HEK293T (cell line): ENCODE data around the gene RORB.

Source experiments
- ELF4 ChIP-seq: fragments of 450-650 bp; IDR thresholded peaks from 2 replicates; pipeline ENCODE4 v1.6.1; 2017; ENCODE audit warnings: antibody characterized with exemption
- FOXA1 ChIP-seq: fragments of 450-650 bp; IDR thresholded peaks from 2 replicates; pipeline ENCODE4 v1.6.1; 2016; ENCODE audit warnings: mild to moderate bottlenecking
- NFRKB ChIP-seq: fragments of 450-650 bp; IDR thresholded peaks from 2 replicates; pipeline ENCODE4 v1.6.1; 2016; ENCODE audit warnings: mild to moderate bottlenecking, moderate library complexity
- SP1 ChIP-seq: fragments of 450-650 bp; IDR thresholded peaks from 2 replicates; pipeline ENCODE4 v1.6.1; 2017

DNA sequence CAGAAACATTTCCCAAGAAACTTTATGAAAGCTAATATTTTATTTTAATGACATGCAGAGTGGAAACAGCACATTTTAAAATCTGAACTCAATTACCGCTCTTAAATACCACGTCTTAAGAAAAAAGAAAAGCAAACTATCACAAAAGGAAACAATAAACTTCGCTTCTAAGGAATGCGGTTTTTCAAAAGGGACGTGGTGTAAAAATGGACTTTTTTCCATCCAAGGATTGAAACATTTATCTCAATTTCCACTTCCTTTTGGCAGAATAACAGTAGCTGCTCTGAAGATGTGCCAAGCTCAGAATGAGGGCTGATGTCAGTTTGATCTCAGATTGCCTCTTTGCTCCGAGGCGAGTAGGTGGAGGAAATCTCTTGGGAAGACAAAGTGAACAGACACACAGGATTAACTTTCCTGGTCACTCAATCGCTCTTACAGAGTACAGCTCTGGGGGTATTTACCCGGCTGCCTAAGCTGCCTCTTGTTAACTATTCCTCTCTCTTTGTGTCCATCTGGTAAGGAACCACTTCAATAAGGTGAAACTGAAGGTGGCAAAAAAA, 232.1 kb downstream of the RORB start:
- TF ChIP-seq ELF4 (no peak), NFRKB (no peak), FOXA1 (no peak), SP1 (no peak)
